Neural cell (in vitro differentiated cells): ENCODE measurements around the gene LGALS9C.
"Not testable (repeated sequence)": the region's sequence is repeated elsewhere in the genome, so short reads cannot be mapped to it uniquely, and the experiment has no call there.

ENCODE experiments used
- POLR2AphosphoS5 ChIP-seq: IDR thresholded peaks from 2 replicates; pipeline ENCODE4 v1.6.1; 2012
- RAD21 ChIP-seq: fragments of 450-650 bp; conservative IDR thresholded peaks from 2 replicates; pipeline ENCODE4 v1.6.1; 2014; ENCODE audit warnings: antibody characterized with exemption, mild to moderate bottlenecking, moderate library complexity
- TAF1 ChIP-seq: IDR thresholded peaks from 2 replicates; pipeline ENCODE4 v1.6.1; 2012; ENCODE audit warnings: low read depth

- not testable (repeated sequence) for TF ChIP-seq TAF1, POLR2AphosphoS5, RAD21
Measured at GRCh38 chr17:18468472-18469171, 8.0 kb upstream of the LGALS9C start.
